Astrocyte (in vitro differentiated cells and primary cell): ENCODE results near the gene SLC23A3. TPM values are rescaled to one million over a fixed set of nuclear protein-coding genes. Genes with fewer than 3 reads are reported as not detected.

Experiments used
- DNase-seq: peaks from one replicate; pipeline ENCODE4 v3.0.0-alpha.2; 2010; ENCODE audit warnings: low read depth
- FAIRE-seq: peaks from 2 replicates; lab custom pipeline; 2011; peaks lifted over from hg19 to GRCh38; lab: Jason Lieb, UNC
- H2AFZ ChIP-seq: 2 replicates; pipeline ENCODE4 v1.6.0; 2012; ENCODE audit warnings: low read depth, low read length, inconsistent platforms
- H3K27ac ChIP-seq: 2 replicates; pipeline ENCODE4 v1.5.1; 2011; ENCODE audit warnings: low read depth, low read length, inconsistent platforms
- H3K27me3 ChIP-seq: 2 replicates; pipeline ENCODE4 v1.6.0; 2011; ENCODE audit warnings: low read length, inconsistent platforms; ENCODE audit not compliant: insufficient read depth
- H3K36me3 ChIP-seq: 2 replicates; pipeline ENCODE4 v1.5.1; 2011; ENCODE audit warnings: low read length, inconsistent platforms; ENCODE audit not compliant: insufficient read depth
- H3K4me1 ChIP-seq: 2 replicates; pipeline ENCODE4 v1.5.1; 2011; ENCODE audit warnings: low read length, inconsistent platforms; ENCODE audit not compliant: insufficient read depth
- H3K4me2 ChIP-seq: 2 replicates; pipeline ENCODE4 v1.6.0; 2012; ENCODE audit warnings: low read length, inconsistent platforms
- H3K4me3 ChIP-seq: 2 replicates; pipeline ENCODE4 v1.5.1; 2011; ENCODE audit warnings: low read depth, mild to moderate bottlenecking, low read length, inconsistent platforms; ENCODE audit not compliant: insufficient read depth
- H3K79me2 ChIP-seq: 2 replicates; pipeline ENCODE4 v1.6.0; 2012; ENCODE audit warnings: mild to moderate bottlenecking, low read length, inconsistent platforms; ENCODE audit not compliant: insufficient read depth
- H3K9ac ChIP-seq: 2 replicates; pipeline ENCODE4 v1.6.0; 2012; ENCODE audit warnings: mild to moderate bottlenecking, low read length, inconsistent platforms
- H3K9me3 ChIP-seq: 2 replicates; pipeline ENCODE4 v1.5.1; 2012; ENCODE audit warnings: low read depth, mild to moderate bottlenecking, low read length, inconsistent platforms; ENCODE audit not compliant: insufficient read depth
- H4K20me1 ChIP-seq: 2 replicates; pipeline ENCODE4 v1.6.0; 2012; ENCODE audit warnings: low read length, inconsistent platforms; ENCODE audit not compliant: insufficient read depth
- H3K27ac Mint-ChIP-seq: one replicate; pipeline ENCODE4 v1.8.0; 2021; ENCODE audit warnings: mild to moderate bottlenecking, mixed read lengths; ENCODE audit not compliant: unreplicated experiment
- H3K27me3 Mint-ChIP-seq: one replicate; pipeline ENCODE4 v1.8.0; 2021; ENCODE audit warnings: low read depth, mixed read lengths; ENCODE audit not compliant: unreplicated experiment
- H3K36me3 Mint-ChIP-seq: one replicate; pipeline ENCODE4 v1.8.0; 2021; ENCODE audit warnings: low read depth, mixed read lengths; ENCODE audit not compliant: unreplicated experiment
- H3K4me1 Mint-ChIP-seq: one replicate; pipeline ENCODE4 v1.8.0; 2021; ENCODE audit warnings: low read depth, mixed read lengths; ENCODE audit not compliant: unreplicated experiment
- H3K4me3 Mint-ChIP-seq: one replicate; pipeline ENCODE4 v1.8.0; 2021; ENCODE audit warnings: mild to moderate bottlenecking, moderate library complexity, mixed read lengths; ENCODE audit not compliant: unreplicated experiment
- H3K9me3 Mint-ChIP-seq: one replicate; pipeline ENCODE4 v1.8.0; 2021; ENCODE audit warnings: mild to moderate bottlenecking, mixed read lengths; ENCODE audit not compliant: unreplicated experiment
- CTCF ChIP-seq: IDR thresholded peaks from 2 replicates; pipeline ENCODE4 v1.5.1; 2011; ENCODE audit warnings: low read depth, mild to moderate bottlenecking, inconsistent platforms, low read length, moderate library complexity; ENCODE audit not compliant: insufficient read depth
- EZH2 ChIP-seq: IDR thresholded peaks from 2 replicates; pipeline ENCODE4 v1.6.1; 2012; ENCODE audit warnings: mild to moderate bottlenecking, low read length, inconsistent platforms; ENCODE audit not compliant: insufficient read depth
- total RNA-seq: library from RNA; stranded (reverse); gene quantifications from 2 replicates; pipeline ENCODE4 v1.2.1, GENCODE V29; 2021

Gene SLC23A3
- total RNA-seq, 1 donor from 2014 or later: 1.2 TPM

GRCh38 chr2:219213026-219213415 lies 43.2 kb upstream of the SLC23A3 start:
- no peak overlapping the region for H3K9ac ChIP-seq
- FAIRE-seq (no peak), DNase-seq (no peak)
- H3K27me3 ChIP-seq: no peaks in the 10 kb centered on the region
- no peak overlapping the region for H3K27ac ChIP-seq
- H3K36me3 ChIP-seq: peaks cover 7% of the 10 kb centered on the region
- peaks cover 8% of the 10 kb centered on the region for H3K79me2 ChIP-seq
- peaks cover 9% of the 10 kb centered on the region for H3K4me1 ChIP-seq
- H3K4me3 Mint-ChIP-seq: no peak overlapping the region
- H3K9me3 ChIP-seq: no peaks in the 10 kb centered on the region
- TF ChIP-seq EZH2 (no peak), CTCF (no peak)
- no peaks in the 10 kb centered on the region for H3K9me3 Mint-ChIP-seq
- H3K4me3 ChIP-seq: no peak overlapping the region
- no peak overlapping the region for H3K4me2 ChIP-seq
- no peaks in the 10 kb centered on the region for H3K27me3 Mint-ChIP-seq
- H2AFZ ChIP-seq: no peak overlapping the region
- H3K4me1 Mint-ChIP-seq: peaks cover 9% of the 10 kb centered on the region
- H3K27ac Mint-ChIP-seq: no peak overlapping the region
- peaks cover 25% of the 10 kb centered on the region for H3K36me3 Mint-ChIP-seq
- peaks cover 7% of the 10 kb centered on the region for H4K20me1 ChIP-seq

GRCh38 chr2:219210886-219211362 lies 41.1 kb upstream of the SLC23A3 start:
- H3K36me3 Mint-ChIP-seq: peaks cover 25% of the 10 kb centered on the region
- peaks cover 6% of the 10 kb centered on the region for H3K79me2 ChIP-seq
- H3K27ac Mint-ChIP-seq: no peak overlapping the region
- no peak for DNase-seq
- no peak overlapping the region for H2AFZ ChIP-seq
- no peaks in the 10 kb centered on the region for H3K9me3 Mint-ChIP-seq
- H3K4me1 Mint-ChIP-seq: peaks cover 11% of the 10 kb centered on the region
- peaks cover 16% of the 10 kb centered on the region for H3K4me1 ChIP-seq
- no peaks in the 10 kb centered on the region for H3K27me3 Mint-ChIP-seq
- H3K27me3 ChIP-seq: no peaks in the 10 kb centered on the region
- no peak for FAIRE-seq
- TF ChIP-seq EZH2: no peak
- no peak for TF ChIP-seq CTCF
- H3K36me3 ChIP-seq: peaks cover 7% of the 10 kb centered on the region
- no peaks in the 10 kb centered on the region for H3K9me3 ChIP-seq
- H3K27ac ChIP-seq: no peak overlapping the region
- H3K9ac ChIP-seq: no peak overlapping the region
- H3K4me2 ChIP-seq: no peak overlapping the region
- no peak overlapping the region for H3K4me3 Mint-ChIP-seq
- no peak overlapping the region for H3K4me3 ChIP-seq
- peaks cover 15% of the 10 kb centered on the region for H4K20me1 ChIP-seq

- Mint-ChIP-seq H3K9me3 (no peaks in the 10 kb centered on the region), H3K27me3 (no peaks in the 10 kb centered on the region), H3K4me3 (no peak overlapping the region), H3K4me1 (peaks cover 11% of the 10 kb centered on the region), H3K36me3 (peaks cover 24% of the 10 kb centered on the region), H3K27ac (no peak overlapping the region)
- no peak for FAIRE-seq
- Histone ChIP-seq H4K20me1 (peaks cover 15% of the 10 kb centered on the region), H3K36me3 (peaks cover 7% of the 10 kb centered on the region), H3K9ac (no peak overlapping the region), H3K79me2 (peaks cover 6% of the 10 kb centered on the region), H3K27ac (no peak overlapping the region), H3K4me3 (no peak overlapping the region), H3K27me3 (no peaks in the 10 kb centered on the region), H3K4me1 (peaks cover 16% of the 10 kb centered on the region), H3K9me3 (no peaks in the 10 kb centered on the region), H2AFZ (no peak overlapping the region), H3K4me2 (no peak overlapping the region)
- DNase-seq: no peak
- TF ChIP-seq EZH2: no peak
Measured at GRCh38 chr2:219210196-219210885, 40.5 kb upstream of the SLC23A3 start.
